Globus pallidus (tissue), 1 donor: ENCODE measurements around the gene MRTFA.
"Not testable (repeated sequence)": the region's sequence is repeated elsewhere in the genome, so short reads cannot be mapped to it uniquely, and the experiment has no call there.

Source experiments
- DNase-seq: peaks from one replicate; pipeline ENCODE4 v3.0.0-alpha.2; 2015; ENCODE audit warnings: low spot score

The MRTFA gene

DNA sequence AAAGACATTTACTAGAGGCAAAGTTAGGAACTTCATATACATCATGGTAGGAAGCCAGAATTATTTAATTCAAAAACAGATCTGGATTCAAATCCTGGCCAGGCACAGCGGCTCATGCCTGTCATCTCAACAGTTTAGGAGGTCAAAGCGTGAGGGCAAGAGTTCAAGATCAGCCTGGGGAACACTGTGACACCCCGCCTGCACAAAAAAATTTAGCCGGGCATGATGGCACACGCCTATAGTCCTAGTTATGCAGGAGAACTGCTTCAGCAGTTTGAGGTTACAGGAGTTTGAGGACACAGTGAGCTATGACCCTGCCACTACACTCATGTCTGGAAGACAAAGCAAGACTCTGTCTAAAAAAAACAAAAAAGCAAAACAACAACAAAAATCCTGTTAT lies 8.9 kb downstream of the MRTFA start:
- no peak for DNase-seq

DNA sequence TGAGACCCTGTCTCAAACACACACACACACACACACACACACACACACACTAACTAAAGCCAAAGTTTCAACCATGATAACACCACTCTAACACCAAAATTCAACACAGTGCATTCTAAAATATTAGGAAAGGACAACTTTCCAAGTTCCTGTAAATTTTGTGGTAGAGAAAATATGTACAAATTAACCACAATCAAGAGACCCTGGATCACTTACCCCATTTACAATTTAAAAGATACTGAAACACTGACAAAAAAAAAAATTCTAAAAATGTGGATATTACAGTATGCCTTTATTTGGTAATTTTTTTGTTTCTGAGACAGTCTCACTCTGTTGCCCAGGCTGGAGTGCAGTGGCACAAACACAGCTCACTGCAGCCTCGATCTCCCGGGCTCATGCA lies 9.7 kb downstream of the MRTFA start:
- DNase-seq = no peak

- DNase-seq = not testable (repeated sequence)
These were observed 10.7 kb downstream of the MRTFA start for GRCh38 chr22:40625794-40626193.

DNA sequence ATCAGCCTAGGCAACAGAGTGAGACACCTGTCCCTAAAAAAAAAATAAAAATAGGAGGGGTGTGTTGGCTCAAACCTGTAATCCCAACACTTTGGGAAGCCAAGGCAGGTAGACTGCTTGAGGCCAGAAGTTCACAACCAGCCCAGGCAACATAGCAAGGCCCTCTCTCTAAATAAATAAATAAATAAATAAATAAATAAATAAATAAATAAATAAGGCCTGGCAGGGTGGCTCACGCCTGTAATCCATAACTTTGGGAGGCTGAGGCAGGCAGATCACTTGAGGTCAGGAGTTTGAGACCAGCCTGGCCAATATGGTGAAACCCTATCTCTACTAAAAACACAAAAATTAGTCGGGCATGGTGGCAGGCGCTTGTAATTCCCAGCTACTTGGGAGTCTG lies 11.2 kb downstream of the MRTFA start:
- not testable (repeated sequence) for DNase-seq

DNA sequence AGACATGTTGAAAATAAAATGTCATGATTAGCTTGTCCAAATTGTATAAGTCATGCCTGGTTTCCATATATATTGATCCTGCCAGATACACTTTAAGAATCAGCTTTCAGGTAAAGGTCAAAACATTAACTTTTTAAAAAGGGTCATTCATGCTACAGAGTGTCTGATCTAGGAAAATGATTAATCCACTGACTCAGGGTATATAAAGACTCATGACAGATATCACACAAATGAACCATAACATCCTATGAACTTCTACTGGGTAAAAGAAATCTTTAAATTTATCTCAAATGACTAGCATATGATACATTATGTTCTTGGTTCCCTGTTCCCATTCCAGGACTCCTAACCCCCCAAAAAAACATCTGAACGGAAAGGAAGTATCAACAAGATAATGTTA lies 11.7 kb downstream of the MRTFA start:
- DNase-seq = no peak

- DNase-seq = no peak
These were observed 15.0 kb downstream of the MRTFA start for GRCh38 chr22:40621309-40622151.

DNA sequence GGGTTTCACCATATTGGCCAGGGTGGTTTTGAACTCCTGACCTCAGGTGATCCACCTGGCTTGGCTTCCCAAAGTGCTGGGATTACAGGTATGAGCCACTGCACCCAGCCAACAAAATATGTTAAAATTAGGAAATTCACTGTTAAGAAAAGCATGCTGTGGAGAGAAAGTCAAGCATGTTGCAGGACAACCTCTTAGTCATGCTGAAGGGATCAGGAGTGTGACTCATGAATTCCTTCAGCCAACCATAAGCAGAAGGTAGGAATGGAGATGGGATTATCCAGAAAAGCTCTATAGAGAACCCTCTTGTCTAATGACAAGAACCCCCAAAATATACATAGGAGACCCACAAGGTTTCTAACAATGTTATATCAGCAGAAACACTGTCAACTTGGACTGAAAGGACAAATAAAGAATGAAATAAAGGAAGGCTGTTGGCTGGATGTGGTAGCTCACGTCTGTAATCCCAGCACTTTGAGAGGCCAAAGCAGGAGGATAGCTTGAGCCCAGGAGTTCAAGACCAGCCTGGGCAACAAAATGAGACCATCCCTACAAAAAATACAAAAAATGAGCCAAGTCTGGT lies 16.0 kb downstream of the MRTFA start:
- no peak for DNase-seq

DNA sequence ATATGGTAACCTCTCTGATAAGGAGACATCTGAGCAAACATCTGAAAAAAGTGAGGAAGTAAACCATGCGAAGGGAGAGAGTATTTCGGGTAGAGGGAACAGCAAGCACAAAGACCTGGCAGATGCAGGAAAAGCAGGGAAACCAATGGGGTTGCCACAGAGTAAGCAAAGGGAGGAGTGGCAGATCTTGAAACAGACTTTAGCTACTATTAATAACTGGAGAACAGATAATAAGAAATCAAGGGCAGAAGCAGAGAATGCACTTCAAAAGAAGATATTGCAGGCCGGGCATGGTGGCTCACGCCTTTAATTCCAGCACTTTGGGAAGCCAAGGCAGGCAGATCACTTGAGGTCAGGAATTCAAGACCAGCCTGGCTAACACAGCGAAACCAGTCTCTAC lies 18.1 kb downstream of the MRTFA start:
- DNase-seq = no peak

DNA sequence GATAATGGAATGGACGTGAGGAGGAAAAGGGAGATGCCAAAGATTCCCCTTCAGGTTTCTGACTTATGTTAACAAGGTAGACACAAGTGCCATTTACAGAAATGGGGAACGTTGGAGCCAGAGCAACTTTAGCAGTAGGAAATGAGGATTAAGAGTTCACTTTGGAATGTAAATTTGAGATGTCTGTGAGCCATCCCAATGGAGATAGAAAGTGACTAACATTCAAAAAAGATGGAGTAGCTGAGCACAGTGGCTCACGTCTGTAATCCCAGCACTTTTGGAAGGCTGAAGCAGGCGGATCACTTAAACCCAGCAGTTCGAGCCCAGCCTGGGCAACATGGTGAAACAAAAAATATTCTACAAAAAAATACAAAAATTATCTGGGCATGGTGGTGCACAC lies 19.9 kb downstream of the MRTFA start:
- no peak for DNase-seq

DNA sequence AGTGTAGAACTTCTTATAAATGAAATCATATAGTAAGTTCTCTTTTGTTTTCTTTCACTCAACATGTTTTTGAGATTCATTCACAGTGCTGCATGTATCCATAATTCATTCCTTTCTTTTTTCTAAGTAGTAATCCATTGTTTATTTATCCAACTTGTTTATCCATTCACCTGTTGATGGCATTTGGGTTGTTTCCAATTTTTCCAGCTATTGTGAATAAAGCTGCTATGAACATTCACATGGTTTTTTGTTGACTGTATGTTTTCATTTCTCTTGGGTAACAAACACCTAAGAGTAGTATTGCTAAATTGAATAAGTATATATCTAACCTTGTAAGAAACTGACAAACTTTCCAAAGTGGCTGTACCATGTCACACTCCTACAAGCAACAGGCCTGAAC lies 23.5 kb downstream of the MRTFA start:
- DNase-seq = no peak

DNA sequence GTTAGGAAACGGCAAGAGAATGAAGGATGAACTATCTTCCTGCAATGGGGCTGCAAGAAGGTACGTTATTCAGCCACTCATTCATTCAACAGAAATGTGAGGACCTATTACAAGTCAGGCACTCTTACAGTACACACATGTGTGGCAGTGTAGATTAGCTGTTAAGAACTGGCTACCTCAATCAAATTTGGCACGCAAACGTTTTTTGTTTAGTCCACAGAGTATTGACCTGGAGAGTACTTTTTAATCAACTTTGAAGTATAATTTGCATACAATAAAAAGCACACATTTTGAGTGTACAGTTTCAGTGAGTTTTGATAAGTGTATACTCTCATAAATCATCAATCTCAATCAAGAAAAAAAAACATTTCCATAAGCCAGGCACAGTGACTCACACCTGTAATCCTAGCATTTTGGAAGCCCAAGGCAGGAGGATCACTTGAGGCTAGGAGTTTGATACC lies 24.2 kb downstream of the MRTFA start:
- DNase-seq = no peak

DNA sequence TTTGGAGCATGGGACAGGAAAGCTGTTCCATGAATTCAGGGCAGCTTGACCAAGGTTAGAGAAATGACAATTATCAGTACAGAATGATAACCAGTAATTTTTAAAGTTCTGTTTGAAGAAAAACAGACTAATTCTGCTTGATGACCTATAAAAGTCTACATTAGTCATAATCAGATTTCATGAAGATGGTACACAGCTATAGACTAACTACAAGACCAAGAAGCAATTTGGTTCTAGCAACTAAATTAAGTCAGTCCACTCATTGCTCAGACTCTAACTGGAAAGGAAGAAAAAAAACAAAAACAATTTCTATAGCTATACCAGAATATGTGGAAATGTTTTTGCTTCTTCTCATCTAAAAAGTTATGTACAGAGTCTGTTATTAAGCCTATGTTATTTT lies 24.9 kb downstream of the MRTFA start:
- DNase-seq = no peak

DNA sequence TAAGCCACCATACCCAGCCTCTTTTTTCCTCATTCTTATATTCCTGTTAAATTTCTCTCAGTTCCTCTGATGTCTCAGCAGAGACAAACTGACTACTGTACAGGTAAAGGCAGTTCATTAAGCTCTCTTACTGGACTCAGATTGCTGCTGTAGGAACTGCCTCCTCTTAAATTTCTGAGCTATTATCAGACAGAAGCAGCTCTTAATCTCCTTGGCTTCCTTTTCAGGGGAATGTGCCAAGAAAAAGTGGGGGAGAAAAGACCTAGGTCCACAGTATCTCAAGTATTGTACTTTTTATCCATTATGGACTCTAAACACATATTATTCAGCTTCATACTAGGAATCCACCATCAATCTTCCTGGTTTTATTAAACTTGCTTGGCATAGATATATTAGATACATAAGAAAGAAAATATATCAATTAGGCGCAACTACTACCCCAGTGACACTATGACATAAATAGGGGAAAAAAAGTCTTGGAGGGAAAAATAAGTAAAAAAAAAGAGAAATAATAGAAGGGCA lies 26.1 kb downstream of the MRTFA start:
- DNase-seq = no peak

DNA sequence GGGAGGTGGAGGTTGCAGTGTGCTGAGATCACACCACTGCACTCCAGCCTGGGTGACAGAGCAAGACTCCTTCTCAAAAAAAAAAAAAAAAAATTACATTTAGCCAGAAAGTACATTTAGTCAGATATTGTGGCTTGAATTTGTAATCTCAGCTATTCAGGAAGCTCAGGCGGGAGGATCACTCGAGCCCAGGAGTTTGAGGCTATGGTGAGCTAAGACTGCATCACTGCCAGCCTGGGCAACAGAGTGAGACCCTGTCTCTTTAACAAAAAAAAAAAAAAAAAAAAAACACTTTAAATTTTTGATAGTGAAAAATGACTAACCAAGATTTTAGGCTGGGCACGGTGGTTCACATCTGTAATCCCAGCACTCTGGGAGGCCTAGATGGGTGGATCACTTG lies 27.3 kb downstream of the MRTFA start:
- DNase-seq = no peak

DNA sequence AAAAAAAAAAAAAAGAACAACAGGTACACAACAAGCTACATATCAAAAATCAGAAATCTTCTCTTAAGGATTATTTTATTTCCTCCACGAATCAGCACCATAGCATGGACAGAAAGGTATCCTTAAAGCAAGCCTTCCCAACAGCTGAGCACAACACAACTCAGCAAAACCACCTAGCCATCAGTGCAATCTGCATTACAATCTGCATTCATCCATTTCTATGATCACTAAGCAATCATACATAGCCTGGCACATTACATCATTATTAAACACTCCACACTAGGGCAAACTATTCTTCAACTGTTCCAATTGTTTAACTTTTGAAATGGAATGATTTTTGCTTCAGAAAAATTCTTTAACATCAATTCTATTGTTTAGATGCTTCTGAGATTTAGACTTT lies 29.0 kb downstream of the MRTFA start:
- DNase-seq = no peak

DNA sequence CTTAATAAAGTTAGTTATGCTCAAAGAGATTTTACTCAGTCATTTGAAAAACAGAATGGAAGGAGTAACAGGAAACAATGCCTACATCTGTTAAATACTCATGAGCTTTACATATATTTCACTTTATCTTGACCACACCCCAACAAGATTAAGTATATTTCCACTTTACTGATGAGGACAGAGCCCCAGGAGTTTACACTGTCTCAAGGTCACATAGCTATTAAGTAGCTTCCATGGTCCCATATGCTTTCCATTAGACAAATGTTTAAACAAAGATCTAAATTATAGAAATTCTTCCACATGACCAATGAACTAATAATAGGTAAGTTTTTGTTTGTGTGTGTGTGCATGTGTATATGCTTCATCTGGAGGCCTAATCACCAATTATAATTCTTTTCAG lies 30.2 kb downstream of the MRTFA start:
- no peak for DNase-seq

- DNase-seq = no peak
These were observed 30.8 kb downstream of the MRTFA start for GRCh38 chr22:40605761-40606160.

GRCh38 chr22:40603088-40603605 lies 33.4 kb downstream of the MRTFA start:
- no peak for DNase-seq

- DNase-seq = no peak
These were observed 34.3 kb downstream of the MRTFA start for GRCh38 chr22:40602231-40602630.

- no peak for DNase-seq
These were observed 36.8 kb downstream of the MRTFA start for GRCh38 chr22:40599731-40600130.

GRCh38 chr22:40598712-40599111 lies 37.8 kb downstream of the MRTFA start:
- not testable (repeated sequence) for DNase-seq

- DNase-seq = peak; percentile 52
These were observed 38.7 kb downstream of the MRTFA start for GRCh38 chr22:40597526-40598430.
